Activated CD4-positive, alpha-beta T cell treated with anti-CD3 and anti-CD28 coated beads, Interleukin-2, Interleukin-4, amounts not matched to agents 100 ng/mL and 50 ng/mL, durations not matched to agents 16 hours and 8 hours (primary cell): ENCODE measurements around the gene CNTNAP1.
"Not testable (repeated sequence)": the region's sequence is repeated elsewhere in the genome, so short reads cannot be mapped to it uniquely, and the experiment has no call there.

Source experiments
- DNase-seq: peaks from one replicate; pipeline ENCODE4 v3.0.0-alpha.2; 2020; ENCODE audit warnings: low spot score

CNTNAP1 gene

GRCh38 chr17:42742916-42743315 lies 60.6 kb downstream of the CNTNAP1 start:
- not testable (repeated sequence) for DNase-seq

GRCh38 chr17:42743595-42744282 lies 61.4 kb downstream of the CNTNAP1 start:
- no peak for DNase-seq

GRCh38 chr17:42744283-42744805 lies 62.0 kb downstream of the CNTNAP1 start:
- DNase-seq = peak; percentile 54

- DNase-seq = peak; percentile 92
Observed at GRCh38 chr17:42744806-42745617, 62.7 kb downstream of the CNTNAP1 start, which contains the start of gene EZH1. Gene EZH1, minus strand, starts transcription at chr17:42745040. Its CDS starts 16,099 bp downstream, at chr17:42728941.

- DNase-seq = no peak
Observed at GRCh38 chr17:42748202-42748907, 66.0 kb downstream of the CNTNAP1 start.

GRCh38 chr17:42748908-42749798 lies 66.8 kb downstream of the CNTNAP1 start:
- no peak for DNase-seq
